ENCODE measurements around the gene NLGN4X.
A peak's percentile ranks its signal among the peaks of the same experiment; 100 is the strongest.

The NLGN4X gene

GRCh38 chrX:5867778-5868177, 360.9 kb downstream of the NLGN4X start:
- Histone ChIP-seq H3K79me2 (ENCODE audit: low read length) (no peaks in the 10 kb centered on the region), H3K9me2 (replicated peaks; ENCODE audit: insufficient read depth, low read length) (no peaks in the 10 kb centered on the region), H3K4me1 (ENCODE audit: low read length) (no peaks in the 10 kb centered on the region), H3K9me3 (replicated peaks; ENCODE audit: insufficient read depth, low read length) (no peaks in the 10 kb centered on the region), H2AFZ (ENCODE audit: low read length) (no peak overlapping the region), H3K36me3 (replicated peaks; ENCODE audit: insufficient read depth, low read length) (no peaks in the 10 kb centered on the region), H3K4me3 (ENCODE audit: low read length) (no peak overlapping the region), H3K9ac (ENCODE audit: low read length) (no peak overlapping the region), H4K20me1 (ENCODE audit: insufficient read depth, low read length) (no peaks in the 10 kb centered on the region), H3K27ac (ENCODE audit: low read length) (no peak overlapping the region), H3K4me2 (ENCODE audit: low read depth, low read length) (no peak overlapping the region), H3K27me3 (replicated peaks; ENCODE audit: insufficient read depth, low read length) (no peaks in the 10 kb centered on the region), H3F3A (ENCODE audit: insufficient read depth, low read length) (no peaks in the 10 kb centered on the region)
- no peak for DNase-seq
- TF ChIP-seq EZH2phosphoT487 (IDR thresholded peaks at IDR 0.05; ENCODE audit: low read length) (no peak), EZH2 (optimal IDR thresholded peaks at IDR 0.05; ENCODE audit: low read depth, low read length) (no peak), CTCF (IDR thresholded peaks at IDR 0.05; ENCODE audit: low read length) (no peak)

DNA sequence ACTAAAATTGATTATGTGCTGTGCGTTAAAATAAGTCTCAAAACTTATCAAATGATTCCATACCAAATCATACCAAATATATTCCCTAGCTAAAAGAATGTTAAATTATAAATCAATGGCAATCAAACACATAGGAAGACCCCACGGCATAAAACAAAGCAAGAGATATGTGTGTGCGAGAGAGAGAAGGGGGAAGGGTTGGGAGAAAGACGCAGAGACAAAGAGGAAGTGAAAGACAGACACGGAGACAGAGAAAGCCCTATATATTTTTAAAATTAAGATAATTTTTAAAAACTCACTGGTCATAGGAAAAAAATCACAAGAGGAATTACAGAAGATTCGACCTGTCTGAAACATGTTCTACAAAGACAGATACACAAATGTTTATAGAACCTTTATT, 371.4 kb downstream of the NLGN4X start:
- H3K9me2 ChIP-seq (replicated peaks; ENCODE audit: insufficient read depth, low read length): no peaks in the 10 kb centered on the region
- no peaks in the 10 kb centered on the region for H3K27me3 ChIP-seq (replicated peaks; ENCODE audit: insufficient read depth, low read length)
- no peaks in the 10 kb centered on the region for H3K9me3 ChIP-seq (replicated peaks; ENCODE audit: insufficient read depth, low read length)
- no peaks in the 10 kb centered on the region for H4K20me1 ChIP-seq (ENCODE audit: insufficient read depth, low read length)
- no peaks in the 10 kb centered on the region for H3K79me2 ChIP-seq (ENCODE audit: low read length)
- H2AFZ ChIP-seq (ENCODE audit: low read length): no peak overlapping the region
- TF ChIP-seq EZH2 (optimal IDR thresholded peaks at IDR 0.05; ENCODE audit: low read depth, low read length) (no peak), CTCF (IDR thresholded peaks at IDR 0.05; ENCODE audit: low read length) (no peak), EZH2phosphoT487 (IDR thresholded peaks at IDR 0.05; ENCODE audit: low read length) (no peak)
- peak overlapping the region; percentile 21; the same call in 1 of the 2 replicates for H3K4me2 ChIP-seq (ENCODE audit: low read depth, low read length)
- no peak overlapping the region for H3K27ac ChIP-seq (ENCODE audit: low read length)
- no peak overlapping the region for H3K9ac ChIP-seq (ENCODE audit: low read length)
- no peaks in the 10 kb centered on the region for H3F3A ChIP-seq (ENCODE audit: insufficient read depth, low read length)
- H3K4me3 ChIP-seq (ENCODE audit: low read length): no peak overlapping the region
- H3K36me3 ChIP-seq (replicated peaks; ENCODE audit: insufficient read depth, low read length): no peaks in the 10 kb centered on the region
- no peak for DNase-seq
- H3K4me1 ChIP-seq (ENCODE audit: low read length): no peaks in the 10 kb centered on the region

GRCh38 chrX:5852941-5853340, 375.7 kb downstream of the NLGN4X start:
- H3F3A ChIP-seq (ENCODE audit: insufficient read depth, low read length): no peaks in the 10 kb centered on the region
- H3K79me2 ChIP-seq (ENCODE audit: low read length): no peaks in the 10 kb centered on the region
- H3K4me1 ChIP-seq (ENCODE audit: low read length): no peaks in the 10 kb centered on the region
- no peaks in the 10 kb centered on the region for H3K36me3 ChIP-seq (replicated peaks; ENCODE audit: insufficient read depth, low read length)
- TF ChIP-seq EZH2phosphoT487 (IDR thresholded peaks at IDR 0.05; ENCODE audit: low read length): no peak
- no peak for TF ChIP-seq EZH2 (optimal IDR thresholded peaks at IDR 0.05; ENCODE audit: low read depth, low read length)
- TF ChIP-seq CTCF (IDR thresholded peaks at IDR 0.05; ENCODE audit: low read length): no peak
- no peaks in the 10 kb centered on the region for H3K9me2 ChIP-seq (replicated peaks; ENCODE audit: insufficient read depth, low read length)
- H3K27me3 ChIP-seq (replicated peaks; ENCODE audit: insufficient read depth, low read length): no peaks in the 10 kb centered on the region
- H3K4me2 ChIP-seq (ENCODE audit: low read depth, low read length): no peak overlapping the region
- no peaks in the 10 kb centered on the region for H4K20me1 ChIP-seq (ENCODE audit: insufficient read depth, low read length)
- H3K9ac ChIP-seq (ENCODE audit: low read length): no peak overlapping the region
- no peak overlapping the region for H3K27ac ChIP-seq (ENCODE audit: low read length)
- H3K9me3 ChIP-seq (replicated peaks; ENCODE audit: insufficient read depth, low read length): no peaks in the 10 kb centered on the region
- no peak overlapping the region for H2AFZ ChIP-seq (ENCODE audit: low read length)
- no peak overlapping the region for H3K4me3 ChIP-seq (ENCODE audit: low read length)
- DNase-seq: no peak
